ENCODE results near the gene IRF2. TPM values are rescaled to one million over a fixed set of nuclear protein-coding genes. Genes with fewer than 3 reads are reported as not detected.

Gene IRF2
- total and polyA plus RNA-seq, 12 donors = 9.3 to 41.4 (median 28.6) TPM

DNA sequence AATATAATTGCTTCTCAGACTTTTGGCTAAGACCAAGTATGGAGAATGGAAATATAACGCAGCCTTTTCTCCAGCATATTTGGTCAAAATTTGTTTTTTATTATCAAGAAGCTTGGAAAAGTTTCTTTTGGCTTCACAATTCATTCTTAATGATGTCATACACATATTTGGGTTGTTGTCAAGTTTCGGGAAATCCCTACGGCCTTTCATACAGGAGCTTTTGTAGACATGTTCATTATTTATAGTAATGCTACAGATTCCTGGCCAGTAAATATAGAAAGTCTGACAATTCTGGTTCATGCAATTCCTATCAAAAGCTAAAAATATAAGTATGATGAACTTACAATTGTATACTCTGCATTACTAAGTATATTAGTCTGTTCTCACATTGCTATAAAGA lies 112.9 kb downstream of the IRF2 start:
- Histone ChIP-seq H3K27ac (peak overlapping the region in 6 of 10 donors; percentile 20 to 57 (median 42)), H3K4me1 (peaks cover 0 to 51% (median 11%) of the 10 kb centered on the region in 9 donors), H3K9me3 (peaks cover 0 to 8% (median 0%) of the 10 kb centered on the region in 11 donors), H3K4me3 (no peak overlapping the region), H3K27me3 (no peaks in the 10 kb centered on the region), H3K36me3 (no peaks in the 10 kb centered on the region)
- intact Hi-C loops (cut with DNase I) = no loop called here
- TF ChIP-seq, protein P1, sequence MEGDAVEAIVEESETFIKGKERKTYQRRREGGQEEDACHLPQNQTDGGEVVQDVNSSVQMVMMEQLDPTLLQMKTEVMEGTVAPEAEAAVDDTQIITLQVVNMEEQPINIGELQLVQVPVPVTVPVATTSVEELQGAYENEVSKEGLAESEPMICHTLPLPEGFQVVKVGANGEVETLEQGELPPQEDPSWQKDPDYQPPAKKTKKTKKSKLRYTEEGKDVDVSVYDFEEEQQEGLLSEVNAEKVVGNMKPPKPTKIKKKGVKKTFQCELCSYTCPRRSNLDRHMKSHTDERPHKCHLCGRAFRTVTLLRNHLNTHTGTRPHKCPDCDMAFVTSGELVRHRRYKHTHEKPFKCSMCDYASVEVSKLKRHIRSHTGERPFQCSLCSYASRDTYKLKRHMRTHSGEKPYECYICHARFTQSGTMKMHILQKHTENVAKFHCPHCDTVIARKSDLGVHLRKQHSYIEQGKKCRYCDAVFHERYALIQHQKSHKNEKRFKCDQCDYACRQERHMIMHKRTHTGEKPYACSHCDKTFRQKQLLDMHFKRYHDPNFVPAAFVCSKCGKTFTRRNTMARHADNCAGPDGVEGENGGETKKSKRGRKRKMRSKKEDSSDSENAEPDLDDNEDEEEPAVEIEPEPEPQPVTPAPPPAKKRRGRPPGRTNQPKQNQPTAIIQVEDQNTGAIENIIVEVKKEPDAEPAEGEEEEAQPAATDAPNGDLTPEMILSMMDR (IDR thresholded peaks at IDR 0.05) = no peak
- ATAC-seq (peak in 6 of 8 donors; percentile 29 to 64 (median 58)), DNase-seq (no peak)
- WGBS, 2 donors = 52 to 53% methylated on average over 3 of the region's 3 CpGs

DNA sequence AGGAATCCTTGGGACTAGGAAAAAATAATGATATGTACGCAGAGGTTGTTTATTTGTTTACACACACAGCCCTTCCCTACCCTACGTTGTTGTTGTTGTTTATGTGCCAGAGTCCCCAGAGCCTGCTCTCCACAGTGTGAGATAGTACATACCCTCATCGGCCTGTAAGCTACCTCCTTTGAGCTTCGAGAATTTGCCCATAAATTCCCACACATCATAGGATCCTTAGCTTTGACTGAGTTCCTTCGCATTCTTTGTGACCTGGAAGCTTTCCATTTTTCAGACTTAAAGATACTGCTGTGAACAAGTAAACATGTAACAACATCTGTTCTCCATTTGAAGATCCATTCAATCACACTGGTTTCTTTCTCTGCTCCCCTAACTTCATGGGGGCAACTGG lies 114.5 kb downstream of the IRF2 start:
- 72 to 80% methylated on average over 5 of the region's 5 CpGs for WGBS, 2 donors
- Histone ChIP-seq H3K4me3 (no peak overlapping the region), H3K9me3 (peaks cover 0 to 8% (median 0%) of the 10 kb centered on the region in 11 donors), H3K27ac (no peak overlapping the region), H3K36me3 (no peaks in the 10 kb centered on the region), H3K4me1 (peaks cover 0 to 66% (median 23%) of the 10 kb centered on the region in 9 donors), H3K27me3 (no peaks in the 10 kb centered on the region)
- intact Hi-C loops (cut with DNase I) = no loop called here
- DNase-seq (no peak), ATAC-seq (no peak)
- TF ChIP-seq, protein P1 (IDR thresholded peaks at IDR 0.05) = no peak

DNA sequence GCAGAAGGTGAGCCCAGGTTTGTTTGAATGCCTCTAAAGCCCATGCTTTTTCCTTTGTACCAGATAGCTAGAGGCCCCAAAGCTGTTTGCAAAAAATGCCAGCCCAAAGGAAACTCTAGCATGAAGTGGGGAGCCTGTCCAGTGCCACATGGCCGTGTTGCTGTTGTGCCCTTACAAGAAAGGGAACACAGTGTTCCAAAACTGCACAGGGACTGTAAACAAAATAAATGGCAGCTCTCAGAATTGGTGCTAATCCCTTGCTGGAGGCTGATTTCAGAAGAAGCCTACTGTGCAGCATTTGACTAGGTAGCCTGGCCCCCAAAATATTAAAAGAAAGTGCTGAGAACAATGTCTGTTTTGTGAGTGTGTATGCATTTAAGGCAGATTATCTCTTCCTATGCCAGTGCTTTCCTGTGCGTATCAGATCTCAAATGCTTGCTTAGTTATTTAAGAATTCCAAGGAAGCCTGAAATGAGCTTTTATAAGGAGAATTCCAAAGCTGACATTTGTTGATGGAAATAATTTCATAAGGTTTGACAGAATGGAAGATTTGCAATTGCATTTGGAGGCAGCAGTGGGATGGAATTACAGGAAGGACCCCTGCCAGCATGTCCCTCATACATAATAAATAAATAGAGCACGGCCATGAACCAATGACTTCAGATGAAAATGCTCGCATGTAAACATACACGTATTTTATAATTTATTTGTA lies 115.7 kb downstream of the IRF2 start:
- H3K4me3 ChIP-seq = no peak overlapping the region
- no peak for DNase-seq
- TF ChIP-seq, protein P1 (IDR thresholded peaks at IDR 0.05) = no peak
- peak in 1 of 8 donors; percentile 34 for ATAC-seq
- 80 to 86% methylated on average over 5 of the region's 5 CpGs for WGBS, 2 donors
- no peaks in the 10 kb centered on the region for H3K27me3 ChIP-seq
- peak overlapping the region in 2 of 10 donors; percentile 24 to 88 for H3K27ac ChIP-seq
- peaks cover 0 to 76% (median 32%) of the 10 kb centered on the region in 9 donors for H3K4me1 ChIP-seq
- H3K9me3 ChIP-seq = peaks cover 0 to 8% (median 0%) of the 10 kb centered on the region in 11 donors
- intact Hi-C loops (cut with DNase I) = no loop called here
- H3K36me3 ChIP-seq = no peaks in the 10 kb centered on the region

DNA sequence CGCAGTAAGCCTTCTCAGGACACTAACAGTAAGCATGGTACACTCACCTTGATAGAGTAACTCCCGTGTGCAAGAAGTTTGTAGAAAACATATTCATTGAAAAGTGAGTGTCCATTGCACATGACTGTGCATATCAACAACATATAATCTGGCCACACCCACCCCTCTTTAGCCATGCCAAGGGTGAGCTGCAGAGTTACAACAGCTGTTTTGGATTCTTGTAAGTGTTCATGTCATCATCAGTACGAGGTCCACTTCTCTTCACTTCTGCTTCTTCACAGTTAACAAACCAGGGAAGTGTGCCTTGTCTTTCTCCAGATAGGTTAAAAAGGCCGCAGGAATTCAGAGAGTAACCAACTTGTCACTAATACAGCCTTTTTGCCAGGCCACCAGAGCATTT lies 116.6 kb downstream of the IRF2 start:
- H3K4me3 ChIP-seq = no peak overlapping the region
- ATAC-seq = no peak

More for the DNA sequence above, 116.6 kb downstream of the IRF2 start:
- H3K4me1 ChIP-seq = peaks cover 0 to 71% (median 32%) of the 10 kb centered on the region in 9 donors
- TF ChIP-seq, protein P1 (IDR thresholded peaks at IDR 0.05) = no peak
- H3K36me3 ChIP-seq = no peaks in the 10 kb centered on the region
- peaks cover 0 to 8% (median 0%) of the 10 kb centered on the region in 11 donors for H3K9me3 ChIP-seq
- 87 to 90% methylated on average over 4 of the region's 4 CpGs for WGBS, 2 donors
- intact Hi-C loops (cut with DNase I) = no loop called here
- H3K27me3 ChIP-seq = no peaks in the 10 kb centered on the region
- no peak for DNase-seq
- H3K27ac ChIP-seq = peak overlapping the region in 2 of 10 donors; percentile 17 to 88
